Embryonic facial prominence (tissue), 1 donor: ENCODE results near the gene PTTG1IP.
"Not testable (repeated sequence)": the region's sequence is repeated elsewhere in the genome, so short reads cannot be mapped to it uniquely, and the experiment has no call there.

Experiments used
- DNase-seq: peaks from one replicate; pipeline ENCODE4 v3.0.0-alpha.2; 2016; ENCODE audit errors: extremely low spot score

PTTG1IP gene

GRCh38 chr21:44881198-44881872, 7.8 kb upstream of the PTTG1IP start:
- DNase-seq, result no peak

GRCh38 chr21:44880405-44881197, 7.1 kb upstream of the PTTG1IP start:
- no peak for DNase-seq

GRCh38 chr21:44879238-44879637, 5.7 kb upstream of the PTTG1IP start:
- not testable (repeated sequence) for DNase-seq

GRCh38 chr21:44878053-44878982, 4.8 kb upstream of the PTTG1IP start:
- DNase-seq, result no peak

GRCh38 chr21:44876849-44877575, 3.5 kb upstream of the PTTG1IP start:
- no peak for DNase-seq

- no peak for DNase-seq
Observed at GRCh38 chr21:44875316-44875700, 1.8 kb upstream of the PTTG1IP start.

- DNase-seq, result no peak
Observed at GRCh38 chr21:44874497-44875315, 1.2 kb upstream of the PTTG1IP start.

GRCh38 chr21:44874240-44874496, 678 bp upstream of the PTTG1IP start:
- no peak for DNase-seq

- DNase-seq, result no peak
Observed at GRCh38 chr21:44872649-44873355, 688 bp downstream of the PTTG1IP start.

- DNase-seq, result no peak
Observed at GRCh38 chr21:44872323-44872648, 1.2 kb downstream of the PTTG1IP start.

GRCh38 chr21:44871576-44872269, 1.8 kb downstream of the PTTG1IP start:
- DNase-seq, result no peak

- DNase-seq, result no peak
Observed at GRCh38 chr21:44870748-44871495, 2.6 kb downstream of the PTTG1IP start.

GRCh38 chr21:44869781-44870747, 3.4 kb downstream of the PTTG1IP start:
- DNase-seq, result no peak

- no peak for DNase-seq
Observed at GRCh38 chr21:44868707-44869106, 4.8 kb downstream of the PTTG1IP start.

- no peak for DNase-seq
Observed at GRCh38 chr21:44867999-44868700, 5.3 kb downstream of the PTTG1IP start.

GRCh38 chr21:44867464-44867863, 6.0 kb downstream of the PTTG1IP start:
- DNase-seq, result no peak

- DNase-seq, result no peak
Observed at GRCh38 chr21:44866780-44867179, 6.7 kb downstream of the PTTG1IP start.
